ENCODE measurements around the gene TMF1. TPM values are rescaled to one million over a fixed set of nuclear protein-coding genes. Genes with fewer than 3 reads are reported as not detected.

TMF1 gene
- polyA plus RNA-seq, 1 donor, result 43.3 TPM

- peak within 1 kb of the TSS; percentile 71 for H3K4me3 ChIP-seq (ENCODE audit: low read length)
- DNase-seq, result peak; percentile 82 to 89
- WGBS (ENCODE audit: insufficient coverage, low lambda C conversion rate), result 0% methylated on average over 5 of the region's 37 CpGs
- peak within 1 kb of the TSS; percentile 76 for H3K27ac ChIP-seq (ENCODE audit: low read length)
- H3K9me3 ChIP-seq (ENCODE audit: control insufficient read depth, low read depth, low read length), result no peaks in the 10 kb centered on the region
- peaks cover 36% of the 10 kb centered on the region for H3K4me1 ChIP-seq (ENCODE audit: control insufficient read depth, insufficient read depth, low read length)
- H3K27me3 ChIP-seq (ENCODE audit: control insufficient read depth, insufficient read depth, low read length), result no peaks in the 10 kb centered on the region
- peaks cover 3% of the 10 kb centered on the region for H3K36me3 ChIP-seq (ENCODE audit: control insufficient read depth, insufficient read depth, low read length)
Observed at GRCh38 chr3:69080233-69080920, 28.2 kb upstream of the TMF1 start, which contains the start of gene UBA3. UBA3 (minus strand) TSS chr3:69080365; CDS start chr3:69080353, 12 bp downstream.

- DNase-seq, result peak in 1 of 2 donors; percentile 46
- WGBS (ENCODE audit: insufficient coverage, low lambda C conversion rate), result no CpG with 5 or more reads among the region's 29 CpGs
- Histone ChIP-seq H3K9me3 (ENCODE audit: control insufficient read depth, low read depth, low read length) (no peaks in the 10 kb centered on the region), H3K4me1 (ENCODE audit: control insufficient read depth, insufficient read depth, low read length) (peaks cover 35% of the 10 kb centered on the region), H3K4me3 (ENCODE audit: low read length) (peak overlapping the region; percentile 71), H3K27me3 (ENCODE audit: control insufficient read depth, insufficient read depth, low read length) (no peaks in the 10 kb centered on the region), H3K27ac (ENCODE audit: low read length) (peak overlapping the region; percentile 36), H3K36me3 (ENCODE audit: control insufficient read depth, insufficient read depth, low read length) (peaks cover 6% of the 10 kb centered on the region)
Observed at GRCh38 chr3:69079269-69080159, 27.4 kb upstream of the TMF1 start.

GRCh38 chr3:69072928-69073327 lies 20.8 kb upstream of the TMF1 start:
- Histone ChIP-seq H3K4me3 (ENCODE audit: low read length) (no peak overlapping the region), H3K27me3 (ENCODE audit: control insufficient read depth, insufficient read depth, low read length) (no peaks in the 10 kb centered on the region), H3K9me3 (ENCODE audit: control insufficient read depth, low read depth, low read length) (no peaks in the 10 kb centered on the region), H3K36me3 (ENCODE audit: control insufficient read depth, insufficient read depth, low read length) (peaks cover 22% of the 10 kb centered on the region), H3K27ac (ENCODE audit: low read length) (no peak overlapping the region), H3K4me1 (ENCODE audit: control insufficient read depth, insufficient read depth, low read length) (no peaks in the 10 kb centered on the region)
- DNase-seq, result no peak
- WGBS (ENCODE audit: insufficient coverage, low lambda C conversion rate), result 100% methylated on average over 2 of the region's 3 CpGs

GRCh38 chr3:69066121-69066520 lies 14.0 kb upstream of the TMF1 start:
- no CpG with 5 or more reads among the region's 4 CpGs for WGBS (ENCODE audit: insufficient coverage, low lambda C conversion rate)
- Histone ChIP-seq H3K27ac (ENCODE audit: low read length) (no peak overlapping the region), H3K9me3 (ENCODE audit: control insufficient read depth, low read depth, low read length) (no peaks in the 10 kb centered on the region), H3K4me3 (ENCODE audit: low read length) (no peak overlapping the region), H3K4me1 (ENCODE audit: control insufficient read depth, insufficient read depth, low read length) (no peaks in the 10 kb centered on the region), H3K36me3 (ENCODE audit: control insufficient read depth, insufficient read depth, low read length) (peaks cover 40% of the 10 kb centered on the region), H3K27me3 (ENCODE audit: control insufficient read depth, insufficient read depth, low read length) (no peaks in the 10 kb centered on the region)
- DNase-seq, result no peak

GRCh38 chr3:69065318-69065964 lies 13.3 kb upstream of the TMF1 start:
- no peaks in the 10 kb centered on the region for H3K27me3 ChIP-seq (ENCODE audit: control insufficient read depth, insufficient read depth, low read length)
- no peaks in the 10 kb centered on the region for H3K4me1 ChIP-seq (ENCODE audit: control insufficient read depth, insufficient read depth, low read length)
- WGBS (ENCODE audit: insufficient coverage, low lambda C conversion rate), result 95% methylated on average over 4 of the region's 6 CpGs
- H3K27ac ChIP-seq (ENCODE audit: low read length), result no peak overlapping the region
- H3K4me3 ChIP-seq (ENCODE audit: low read length), result no peak overlapping the region
- H3K9me3 ChIP-seq (ENCODE audit: control insufficient read depth, low read depth, low read length), result no peaks in the 10 kb centered on the region
- no peak for DNase-seq
- H3K36me3 ChIP-seq (ENCODE audit: control insufficient read depth, insufficient read depth, low read length), result peaks cover 40% of the 10 kb centered on the region

- 100% methylated on average over 1 of the region's 2 CpGs for WGBS (ENCODE audit: insufficient coverage, low lambda C conversion rate)
- no peak overlapping the region for H3K4me3 ChIP-seq (ENCODE audit: low read length)
- no peak overlapping the region for H3K27ac ChIP-seq (ENCODE audit: low read length)
- peaks cover 54% of the 10 kb centered on the region for H3K36me3 ChIP-seq (ENCODE audit: control insufficient read depth, insufficient read depth, low read length)
- DNase-seq, result no peak
- no peaks in the 10 kb centered on the region for H3K27me3 ChIP-seq (ENCODE audit: control insufficient read depth, insufficient read depth, low read length)
- no peaks in the 10 kb centered on the region for H3K4me1 ChIP-seq (ENCODE audit: control insufficient read depth, insufficient read depth, low read length)
- no peaks in the 10 kb centered on the region for H3K9me3 ChIP-seq (ENCODE audit: control insufficient read depth, low read depth, low read length)
Observed at GRCh38 chr3:69063636-69064035, 11.5 kb upstream of the TMF1 start.

GRCh38 chr3:69059688-69060087 lies 7.6 kb upstream of the TMF1 start:
- no peaks in the 10 kb centered on the region for H3K4me1 ChIP-seq (ENCODE audit: control insufficient read depth, insufficient read depth, low read length)
- no peak overlapping the region for H3K4me3 ChIP-seq (ENCODE audit: low read length)
- H3K9me3 ChIP-seq (ENCODE audit: control insufficient read depth, low read depth, low read length), result no peaks in the 10 kb centered on the region
- DNase-seq, result no peak
- no peak overlapping the region for H3K27ac ChIP-seq (ENCODE audit: low read length)
- no peaks in the 10 kb centered on the region for H3K27me3 ChIP-seq (ENCODE audit: control insufficient read depth, insufficient read depth, low read length)
- H3K36me3 ChIP-seq (ENCODE audit: control insufficient read depth, insufficient read depth, low read length), result peaks cover 53% of the 10 kb centered on the region

GRCh38 chr3:69058947-69059224 lies 6.8 kb upstream of the TMF1 start:
- 90% methylated on average over 2 of the region's 2 CpGs for WGBS (ENCODE audit: insufficient coverage, low lambda C conversion rate)
- Histone ChIP-seq H3K4me3 (ENCODE audit: low read length) (no peak overlapping the region), H3K27ac (ENCODE audit: low read length) (no peak overlapping the region), H3K4me1 (ENCODE audit: control insufficient read depth, insufficient read depth, low read length) (no peaks in the 10 kb centered on the region), H3K27me3 (ENCODE audit: control insufficient read depth, insufficient read depth, low read length) (no peaks in the 10 kb centered on the region), H3K9me3 (ENCODE audit: control insufficient read depth, low read depth, low read length) (no peaks in the 10 kb centered on the region), H3K36me3 (ENCODE audit: control insufficient read depth, insufficient read depth, low read length) (peaks cover 57% of the 10 kb centered on the region)
- no peak for DNase-seq

GRCh38 chr3:69058180-69058946 lies 6.2 kb upstream of the TMF1 start:
- WGBS (ENCODE audit: insufficient coverage, low lambda C conversion rate), result 90% methylated on average over 1 of the region's 3 CpGs
- no peaks in the 10 kb centered on the region for H3K4me1 ChIP-seq (ENCODE audit: control insufficient read depth, insufficient read depth, low read length)
- H3K4me3 ChIP-seq (ENCODE audit: low read length), result no peak overlapping the region
- no peak for DNase-seq
- H3K27ac ChIP-seq (ENCODE audit: low read length), result no peak overlapping the region
- H3K27me3 ChIP-seq (ENCODE audit: control insufficient read depth, insufficient read depth, low read length), result no peaks in the 10 kb centered on the region
- H3K36me3 ChIP-seq (ENCODE audit: control insufficient read depth, insufficient read depth, low read length), result peaks cover 52% of the 10 kb centered on the region
- H3K9me3 ChIP-seq (ENCODE audit: control insufficient read depth, low read depth, low read length), result no peaks in the 10 kb centered on the region

- H3K36me3 ChIP-seq (ENCODE audit: control insufficient read depth, insufficient read depth, low read length), result peaks cover 25% of the 10 kb centered on the region
- peak overlapping the region; percentile 96 for H3K27ac ChIP-seq (ENCODE audit: low read length)
- H3K9me3 ChIP-seq (ENCODE audit: control insufficient read depth, low read depth, low read length), result no peaks in the 10 kb centered on the region
- 17% methylated on average over 1 of the region's 9 CpGs for WGBS (ENCODE audit: insufficient coverage, low lambda C conversion rate)
- no peak for DNase-seq
- peaks cover 3% of the 10 kb centered on the region for H3K4me1 ChIP-seq (ENCODE audit: control insufficient read depth, insufficient read depth, low read length)
- H3K4me3 ChIP-seq (ENCODE audit: low read length), result peak overlapping the region; percentile 99
- no peaks in the 10 kb centered on the region for H3K27me3 ChIP-seq (ENCODE audit: control insufficient read depth, insufficient read depth, low read length)
Observed at GRCh38 chr3:69052472-69052898, 352 bp upstream of the TMF1 start.

Measured in large intestine (tissue), 3 donors.